Astrocyte (in vitro differentiated cells and primary cell): ENCODE results near the gene PLCH2. TPM values are rescaled to one million over a fixed set of nuclear protein-coding genes. Genes with fewer than 3 reads are reported as not detected.

Experiments
- DNase-seq: peaks from one replicate; pipeline ENCODE4 v3.0.0-alpha.2; 2010; ENCODE audit warnings: low read depth
- FAIRE-seq: peaks from 2 replicates; lab custom pipeline; 2011; peaks lifted over from hg19 to GRCh38; lab: Jason Lieb, UNC
- H2AFZ ChIP-seq: 2 replicates; pipeline ENCODE4 v1.6.0; 2012; ENCODE audit warnings: low read depth, low read length, inconsistent platforms
- H3K27ac ChIP-seq: 2 replicates; pipeline ENCODE4 v1.5.1; 2011; ENCODE audit warnings: low read depth, low read length, inconsistent platforms
- H3K27me3 ChIP-seq: 2 replicates; pipeline ENCODE4 v1.6.0; 2011; ENCODE audit warnings: low read length, inconsistent platforms; ENCODE audit not compliant: insufficient read depth
- H3K36me3 ChIP-seq: 2 replicates; pipeline ENCODE4 v1.5.1; 2011; ENCODE audit warnings: low read length, inconsistent platforms; ENCODE audit not compliant: insufficient read depth
- H3K4me1 ChIP-seq: 2 replicates; pipeline ENCODE4 v1.5.1; 2011; ENCODE audit warnings: low read length, inconsistent platforms; ENCODE audit not compliant: insufficient read depth
- H3K4me2 ChIP-seq: 2 replicates; pipeline ENCODE4 v1.6.0; 2012; ENCODE audit warnings: low read length, inconsistent platforms
- H3K4me3 ChIP-seq: 2 replicates; pipeline ENCODE4 v1.5.1; 2011; ENCODE audit warnings: low read depth, mild to moderate bottlenecking, low read length, inconsistent platforms; ENCODE audit not compliant: insufficient read depth
- H3K79me2 ChIP-seq: 2 replicates; pipeline ENCODE4 v1.6.0; 2012; ENCODE audit warnings: mild to moderate bottlenecking, low read length, inconsistent platforms; ENCODE audit not compliant: insufficient read depth
- H3K9ac ChIP-seq: 2 replicates; pipeline ENCODE4 v1.6.0; 2012; ENCODE audit warnings: mild to moderate bottlenecking, low read length, inconsistent platforms
- H3K9me3 ChIP-seq: 2 replicates; pipeline ENCODE4 v1.5.1; 2012; ENCODE audit warnings: low read depth, mild to moderate bottlenecking, low read length, inconsistent platforms; ENCODE audit not compliant: insufficient read depth
- H4K20me1 ChIP-seq: 2 replicates; pipeline ENCODE4 v1.6.0; 2012; ENCODE audit warnings: low read length, inconsistent platforms; ENCODE audit not compliant: insufficient read depth
- H3K27ac Mint-ChIP-seq: one replicate; pipeline ENCODE4 v1.8.0; 2021; ENCODE audit warnings: mild to moderate bottlenecking, mixed read lengths; ENCODE audit not compliant: unreplicated experiment
- H3K27me3 Mint-ChIP-seq: one replicate; pipeline ENCODE4 v1.8.0; 2021; ENCODE audit warnings: low read depth, mixed read lengths; ENCODE audit not compliant: unreplicated experiment
- H3K36me3 Mint-ChIP-seq: one replicate; pipeline ENCODE4 v1.8.0; 2021; ENCODE audit warnings: low read depth, mixed read lengths; ENCODE audit not compliant: unreplicated experiment
- H3K4me1 Mint-ChIP-seq: one replicate; pipeline ENCODE4 v1.8.0; 2021; ENCODE audit warnings: low read depth, mixed read lengths; ENCODE audit not compliant: unreplicated experiment
- H3K4me3 Mint-ChIP-seq: one replicate; pipeline ENCODE4 v1.8.0; 2021; ENCODE audit warnings: mild to moderate bottlenecking, moderate library complexity, mixed read lengths; ENCODE audit not compliant: unreplicated experiment
- H3K9me3 Mint-ChIP-seq: one replicate; pipeline ENCODE4 v1.8.0; 2021; ENCODE audit warnings: mild to moderate bottlenecking, mixed read lengths; ENCODE audit not compliant: unreplicated experiment
- EZH2 ChIP-seq: IDR thresholded peaks from 2 replicates; pipeline ENCODE4 v1.6.1; 2012; ENCODE audit warnings: mild to moderate bottlenecking, low read length, inconsistent platforms; ENCODE audit not compliant: insufficient read depth
- total RNA-seq: library from RNA; stranded (reverse); gene quantifications from 2 replicates; pipeline ENCODE4 v1.2.1, GENCODE V29; 2021
- TF ChIP-seq, protein P1 (sequence below): IDR thresholded peaks from 2 replicates; pipeline ENCODE4 v1.5.1; 2011; ENCODE audit warnings: low read depth, mild to moderate bottlenecking, inconsistent platforms, low read length, moderate library complexity; ENCODE audit not compliant: insufficient read depth

The PLCH2 gene
- total RNA-seq, 1 donor from 2014 or later: 2.0 TPM

DNA sequence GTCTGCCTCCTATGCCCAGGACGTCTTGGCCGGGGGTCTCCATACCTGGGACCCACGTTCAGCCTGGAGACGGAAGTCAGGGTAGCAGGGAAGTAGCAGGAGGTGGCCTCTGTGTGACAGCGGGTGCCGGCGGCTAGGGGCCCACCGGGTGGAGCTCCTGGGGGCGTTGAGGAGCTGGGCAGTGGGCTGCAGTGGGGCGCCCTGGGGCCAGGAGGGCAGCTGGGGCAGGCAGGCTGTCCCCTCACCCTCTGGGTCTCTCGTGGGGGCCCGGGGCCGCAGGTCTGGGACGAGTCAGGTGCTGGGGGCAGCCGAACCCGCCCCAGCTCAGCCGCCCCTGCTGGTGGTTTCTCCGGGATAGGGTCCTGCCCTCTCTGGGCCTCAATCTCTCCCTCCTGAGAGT, 49.0 kb upstream of the PLCH2 start:
- H3K36me3 ChIP-seq: no peaks in the 10 kb centered on the region
- no peak overlapping the region for H3K9ac ChIP-seq
- peaks cover 26% of the 10 kb centered on the region for H3K27me3 Mint-ChIP-seq
- no peaks in the 10 kb centered on the region for H3K4me1 Mint-ChIP-seq
- no peak overlapping the region for H3K4me3 ChIP-seq
- no peak overlapping the region for H2AFZ ChIP-seq
- H3K9me3 ChIP-seq: no peaks in the 10 kb centered on the region
- no peak overlapping the region for H3K4me2 ChIP-seq
- H3K27ac Mint-ChIP-seq: no peak overlapping the region
- peaks cover 7% of the 10 kb centered on the region for H3K9me3 Mint-ChIP-seq
- H3K4me3 Mint-ChIP-seq: no peak overlapping the region
- H3K27me3 ChIP-seq: peaks cover 2% of the 10 kb centered on the region
- H3K27ac ChIP-seq: no peak overlapping the region
- no peaks in the 10 kb centered on the region for H3K4me1 ChIP-seq
- no peaks in the 10 kb centered on the region for H4K20me1 ChIP-seq
- TF ChIP-seq, protein P1, sequence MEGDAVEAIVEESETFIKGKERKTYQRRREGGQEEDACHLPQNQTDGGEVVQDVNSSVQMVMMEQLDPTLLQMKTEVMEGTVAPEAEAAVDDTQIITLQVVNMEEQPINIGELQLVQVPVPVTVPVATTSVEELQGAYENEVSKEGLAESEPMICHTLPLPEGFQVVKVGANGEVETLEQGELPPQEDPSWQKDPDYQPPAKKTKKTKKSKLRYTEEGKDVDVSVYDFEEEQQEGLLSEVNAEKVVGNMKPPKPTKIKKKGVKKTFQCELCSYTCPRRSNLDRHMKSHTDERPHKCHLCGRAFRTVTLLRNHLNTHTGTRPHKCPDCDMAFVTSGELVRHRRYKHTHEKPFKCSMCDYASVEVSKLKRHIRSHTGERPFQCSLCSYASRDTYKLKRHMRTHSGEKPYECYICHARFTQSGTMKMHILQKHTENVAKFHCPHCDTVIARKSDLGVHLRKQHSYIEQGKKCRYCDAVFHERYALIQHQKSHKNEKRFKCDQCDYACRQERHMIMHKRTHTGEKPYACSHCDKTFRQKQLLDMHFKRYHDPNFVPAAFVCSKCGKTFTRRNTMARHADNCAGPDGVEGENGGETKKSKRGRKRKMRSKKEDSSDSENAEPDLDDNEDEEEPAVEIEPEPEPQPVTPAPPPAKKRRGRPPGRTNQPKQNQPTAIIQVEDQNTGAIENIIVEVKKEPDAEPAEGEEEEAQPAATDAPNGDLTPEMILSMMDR: no peak
- no peak for TF ChIP-seq EZH2
- no peaks in the 10 kb centered on the region for H3K79me2 ChIP-seq
- DNase-seq: no peak
- no peaks in the 10 kb centered on the region for H3K36me3 Mint-ChIP-seq
- FAIRE-seq: no peak

DNA sequence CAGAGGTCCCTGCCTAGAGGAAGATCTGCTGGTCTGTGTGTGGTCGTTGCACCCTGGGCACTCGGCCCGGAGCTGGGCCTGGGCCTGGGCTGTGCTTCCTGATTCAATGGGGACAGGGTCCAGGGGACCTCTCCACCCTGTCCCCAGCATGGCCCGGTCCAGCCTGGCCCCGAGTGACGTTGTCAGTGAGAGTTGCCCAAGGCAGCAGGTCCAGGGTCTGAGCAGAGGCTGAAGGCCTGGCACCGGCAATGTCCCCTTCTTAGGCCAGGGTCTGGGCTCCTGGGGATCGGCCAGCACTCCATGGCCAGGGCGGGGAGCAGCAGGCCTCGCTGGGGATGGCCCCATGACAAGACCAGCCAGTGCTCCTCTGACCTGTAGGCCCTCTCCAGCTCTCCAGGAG, 48.1 kb upstream of the PLCH2 start:
- no peaks in the 10 kb centered on the region for H3K4me1 ChIP-seq
- no peak overlapping the region for H3K4me3 Mint-ChIP-seq
- H2AFZ ChIP-seq: no peak overlapping the region
- H3K27me3 Mint-ChIP-seq: peaks cover 23% of the 10 kb centered on the region
- H3K27ac ChIP-seq: no peak overlapping the region
- H3K27ac Mint-ChIP-seq: no peak overlapping the region
- no peaks in the 10 kb centered on the region for H3K36me3 ChIP-seq
- no peaks in the 10 kb centered on the region for H3K9me3 ChIP-seq
- peaks cover 6% of the 10 kb centered on the region for H3K27me3 ChIP-seq
- FAIRE-seq (no peak), DNase-seq (no peak)
- H4K20me1 ChIP-seq: no peaks in the 10 kb centered on the region
- H3K4me1 Mint-ChIP-seq: no peaks in the 10 kb centered on the region
- peaks cover 5% of the 10 kb centered on the region for H3K9me3 Mint-ChIP-seq
- TF ChIP-seq EZH2: no peak
- TF ChIP-seq, protein P1: no peak
- no peaks in the 10 kb centered on the region for H3K79me2 ChIP-seq
- H3K9ac ChIP-seq: no peak overlapping the region
- H3K4me3 ChIP-seq: no peak overlapping the region
- H3K4me2 ChIP-seq: no peak overlapping the region
- H3K36me3 Mint-ChIP-seq: no peaks in the 10 kb centered on the region

DNA sequence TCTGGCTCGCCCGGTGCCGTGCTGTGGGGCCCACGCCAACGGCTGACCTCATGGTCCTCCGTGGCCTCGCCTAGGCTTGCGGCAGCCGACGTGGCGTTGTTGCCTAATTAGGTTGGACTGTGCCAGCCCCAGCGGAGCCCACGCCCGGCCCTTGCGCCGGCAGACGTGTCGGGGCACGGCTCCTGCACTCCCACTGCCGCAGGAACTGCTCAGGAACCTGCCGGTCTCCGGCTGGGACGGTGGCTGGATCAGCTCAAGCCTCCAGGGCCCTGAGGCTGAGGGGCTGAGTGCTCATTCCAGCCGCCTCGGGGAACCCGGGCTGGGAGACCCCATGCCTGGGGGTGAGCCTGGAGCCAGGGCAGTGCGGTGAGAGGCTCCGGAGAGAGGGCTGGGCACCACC, 47.6 kb upstream of the PLCH2 start:
- no peak overlapping the region for H3K4me2 ChIP-seq
- no peak overlapping the region for H3K4me3 Mint-ChIP-seq
- no peak overlapping the region for H3K4me3 ChIP-seq
- H3K4me1 ChIP-seq: no peaks in the 10 kb centered on the region
- no peaks in the 10 kb centered on the region for H3K79me2 ChIP-seq
- peaks cover 5% of the 10 kb centered on the region for H3K9me3 Mint-ChIP-seq
- DNase-seq: no peak
- H3K9ac ChIP-seq: no peak overlapping the region
- H3K27ac Mint-ChIP-seq: no peak overlapping the region
- H3K9me3 ChIP-seq: no peaks in the 10 kb centered on the region
- peaks cover 25% of the 10 kb centered on the region for H3K27me3 Mint-ChIP-seq
- FAIRE-seq: no peak
- TF ChIP-seq, protein P1: no peak
- no peak overlapping the region for H2AFZ ChIP-seq
- no peaks in the 10 kb centered on the region for H3K4me1 Mint-ChIP-seq
- no peaks in the 10 kb centered on the region for H4K20me1 ChIP-seq
- no peak overlapping the region for H3K27ac ChIP-seq
- H3K27me3 ChIP-seq: peaks cover 11% of the 10 kb centered on the region
- no peaks in the 10 kb centered on the region for H3K36me3 Mint-ChIP-seq
- no peaks in the 10 kb centered on the region for H3K36me3 ChIP-seq
